A375 (cell line): ENCODE results near the gene CCNC. TPM values are rescaled to one million over a fixed set of nuclear protein-coding genes. Genes with fewer than 3 reads are reported as not detected.

Source experiments
- small RNA-seq: library from RNA; depleted of rRNA; stranded (forward); fragments of <200 nt; gene quantifications from one replicate; pipeline ENCODE3, GENCODE V24; 2014
- total RNA-seq: library from RNA; depleted of rRNA; stranded (reverse); fragments of >200 nt; shearing (Covaris generic); gene quantifications from 2 replicates; pipeline ENCODE4 v1.2.3, GENCODE V29; 2014; rRNA removed

The CCNC gene
- total RNA-seq, result 42.2 and 55.8 TPM in 2 replicates

GRCh38 chr6:99568103-99568933, at the start of gene CCNC:
Gene CCNC, minus strand, starts transcription at chr6:99568660. Its CDS starts 133 bp downstream, at chr6:99568527.

DNA sequence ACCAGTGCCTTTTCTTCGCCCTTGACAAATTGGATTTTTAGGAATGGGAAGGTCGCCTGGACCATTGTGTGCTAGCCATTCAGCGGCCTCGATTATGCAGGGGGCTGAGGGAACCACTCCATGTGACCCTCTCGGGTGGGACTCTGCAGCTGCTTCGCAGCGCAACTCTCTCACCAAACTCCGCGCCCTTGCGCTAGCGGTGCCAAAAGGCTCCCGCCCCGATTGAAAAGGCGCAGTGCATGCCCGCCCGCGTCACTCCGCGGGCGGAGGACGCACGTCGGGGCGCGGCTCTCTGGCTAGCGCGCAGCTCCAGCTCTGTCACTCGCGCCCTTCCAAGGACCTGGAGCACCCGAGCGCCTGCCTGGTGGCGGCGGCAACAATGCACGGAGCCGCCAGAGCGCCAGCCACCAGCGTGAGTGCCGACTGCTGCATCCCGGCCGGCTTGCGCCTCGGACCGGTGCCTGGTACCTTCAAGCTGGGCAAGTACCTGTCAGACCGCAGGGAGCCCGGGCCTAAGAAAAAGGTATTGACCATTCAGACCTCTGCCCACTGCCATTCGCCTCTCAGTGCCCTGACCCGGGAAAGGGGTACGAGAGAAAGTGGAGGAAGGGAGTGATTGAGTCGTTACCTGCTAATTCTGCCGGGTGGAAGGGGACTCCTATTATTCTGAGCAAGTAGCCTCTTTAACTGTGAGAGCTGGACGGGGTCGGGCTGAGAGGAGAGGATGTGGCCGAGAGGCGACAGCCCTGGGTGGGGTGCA, 38.4 kb upstream of the CCNC start, which contains the start of gene PRDM13:
PRDM13 (plus strand) TSS at position 178 of the 760 bp plus-strand sequence; CDS start at position 380, 202 bp downstream.

Small RNA genes within 50 kb of the gene (small RNA-seq; reads per million reads assigned to genes)
- not detected for gene RF00019

Other genes with a start within 250 kb of the CCNC start
- 2.8 and 5.2 TPM in 2 replicates for gene FAXC, start 219.0 kb downstream of the CCNC start, total RNA-seq
- 9.0 and 10.4 TPM in 2 replicates for gene COQ3, start 174.5 kb downstream of the CCNC start, total RNA-seq
- gene PNISR, start 143.4 kb downstream of the CCNC start, total RNA-seq, result 61.7 and 68.5 TPM in 2 replicates
- gene USP45, start 53.2 kb downstream of the CCNC start, total RNA-seq, result 11.0 and 11.3 TPM in 2 replicates
- gene PRDM13, start 38.2 kb upstream of the CCNC start, total RNA-seq, result 0.45 and 1.4 TPM in 2 replicates